GM21390 (cell line): ENCODE results near the gene LRRC8D.

Source experiments
- ATAC-seq: cut with Tn5 transposase; IDR thresholded peaks from one replicate; pipeline ENCODE4 v1.9.1; 2021; ENCODE audit not compliant: unreplicated experiment

Gene LRRC8D

DNA sequence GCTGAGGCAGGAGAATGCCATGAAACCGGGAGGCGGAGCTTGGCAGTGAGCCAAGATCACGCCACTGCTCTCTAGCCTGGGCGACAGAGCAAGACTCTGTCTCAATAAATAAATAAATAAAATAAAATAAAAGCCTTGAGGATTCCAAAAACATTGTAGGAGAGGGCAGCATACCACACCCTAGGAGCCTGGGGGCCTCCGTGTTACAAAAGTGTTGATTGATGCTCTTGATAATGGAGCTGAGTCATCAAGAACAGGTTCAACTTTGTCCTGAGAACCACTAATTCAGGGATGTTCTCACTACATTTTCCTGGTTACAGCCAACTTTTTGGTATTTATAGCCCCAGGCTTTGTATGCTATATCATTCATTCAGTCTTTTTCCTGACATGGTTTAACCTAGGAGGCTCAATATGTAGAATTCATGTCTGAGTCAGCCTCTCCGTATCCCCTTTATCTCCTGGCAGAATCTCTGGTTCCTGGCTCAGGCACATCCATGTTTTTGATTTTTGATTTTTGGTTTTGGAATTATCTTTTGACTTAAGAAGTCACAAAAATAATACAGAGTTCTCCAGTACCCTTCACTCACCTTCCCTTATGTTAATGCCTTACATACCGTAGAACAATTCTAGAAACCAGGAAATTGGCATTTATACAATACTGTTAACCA lies 69.4 kb downstream of the LRRC8D start:
- ATAC-seq, result no peak

- no peak for ATAC-seq
Observed at GRCh38 chr1:89892816-89893215, 72.0 kb downstream of the LRRC8D start.

GRCh38 chr1:89894210-89895201 lies 73.7 kb downstream of the LRRC8D start:
- ATAC-seq, result no peak

DNA sequence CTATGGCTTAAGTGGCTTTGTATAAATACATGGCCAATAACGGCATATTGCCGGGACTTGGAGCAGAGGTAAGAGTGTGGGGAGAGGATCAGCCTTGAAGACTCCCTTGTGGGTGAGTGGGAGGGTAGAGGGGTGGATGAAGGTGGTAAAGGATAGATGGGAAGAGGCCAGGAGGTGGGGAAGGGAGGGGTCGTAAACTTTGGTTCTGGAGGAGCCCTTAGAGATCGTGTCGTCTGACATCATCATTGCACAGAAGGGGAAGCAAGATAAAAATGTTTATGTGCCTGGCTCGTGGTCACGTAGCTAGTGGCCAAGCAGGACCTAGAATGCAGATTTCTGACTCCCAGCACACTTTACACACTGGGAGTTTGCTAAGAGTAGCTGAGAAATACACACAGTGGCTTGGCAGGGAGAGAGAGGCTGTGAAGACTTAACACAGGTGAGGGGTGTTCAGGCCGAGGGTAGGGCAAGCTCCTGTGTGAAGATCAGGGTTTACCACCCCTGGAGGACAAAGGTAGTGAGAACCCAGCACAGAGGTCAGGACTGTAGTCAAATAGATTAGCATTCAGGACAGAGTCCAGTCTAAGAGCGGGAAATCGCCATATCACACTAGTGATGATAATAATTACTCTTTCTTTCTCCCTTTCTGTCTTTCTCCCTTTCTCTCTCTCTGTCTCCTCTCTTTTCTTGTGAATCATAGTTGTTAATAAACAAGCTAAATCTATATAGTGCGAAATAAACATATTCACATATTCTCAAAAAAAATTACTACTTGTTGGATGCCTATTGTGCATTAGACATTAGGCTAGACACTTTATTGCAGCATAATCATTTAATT lies 75.5 kb downstream of the LRRC8D start:
- ATAC-seq, result no peak

DNA sequence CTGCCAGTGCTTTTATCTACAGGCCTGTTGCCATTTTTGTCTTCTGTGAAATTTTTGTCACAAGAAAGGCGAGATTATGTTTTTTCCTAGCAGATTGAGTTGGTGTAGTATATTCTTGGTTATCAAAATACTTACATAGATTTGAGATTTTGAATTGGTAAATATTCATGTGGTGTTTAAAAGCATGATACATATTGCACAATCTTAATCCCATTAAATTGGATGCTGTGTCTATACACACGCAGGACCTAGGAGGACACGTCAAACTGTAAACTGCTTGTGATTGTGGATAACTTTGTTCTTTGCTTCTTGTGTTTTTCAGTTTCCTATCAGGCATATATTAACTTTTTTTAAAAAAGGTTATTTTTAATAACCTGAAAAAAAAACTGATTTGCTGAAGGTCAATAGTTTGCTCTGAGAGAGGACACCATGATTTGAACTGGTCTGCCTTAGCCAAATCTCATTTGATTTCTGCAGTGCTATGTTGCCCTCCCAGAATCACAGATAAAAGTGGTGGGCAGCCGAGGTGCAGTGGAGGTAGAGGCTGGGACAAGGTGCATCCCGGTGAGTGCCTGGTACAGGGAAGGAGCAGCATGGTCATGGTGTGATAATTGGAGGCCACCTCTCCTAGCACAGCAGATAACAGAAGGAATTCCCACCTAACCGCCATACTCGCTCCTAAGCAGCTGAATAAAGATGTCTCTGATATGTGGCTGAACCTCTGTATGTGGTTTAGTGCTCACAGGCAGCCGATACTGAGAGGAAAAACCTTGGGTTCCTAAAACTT lies 76.7 kb downstream of the LRRC8D start:
- no peak for ATAC-seq

GRCh38 chr1:89898150-89898549 lies 77.3 kb downstream of the LRRC8D start:
- no peak for ATAC-seq

- no peak for ATAC-seq
Observed at GRCh38 chr1:89898695-89899470, 78.1 kb downstream of the LRRC8D start.

DNA sequence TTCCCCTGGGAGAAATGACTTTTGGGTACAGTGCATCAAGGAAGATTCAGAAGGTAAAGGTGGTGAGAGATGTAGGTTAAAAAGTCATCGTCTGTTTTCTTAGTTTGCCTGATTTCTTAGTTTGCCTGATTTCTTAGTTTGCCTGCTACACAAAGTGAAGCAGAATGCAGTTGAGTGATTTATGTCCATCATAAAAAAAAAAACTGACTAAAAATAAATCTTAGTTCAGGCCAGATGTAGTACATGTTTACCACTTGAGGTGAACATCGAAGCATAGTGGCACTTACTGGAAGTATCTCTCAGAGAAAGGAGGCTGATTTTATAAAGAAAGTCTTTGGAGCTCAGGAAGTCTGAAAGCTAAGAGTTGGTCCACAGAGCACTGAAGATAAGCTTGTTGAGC lies 79.5 kb downstream of the LRRC8D start:
- no peak for ATAC-seq

- ATAC-seq, result no peak
Observed at GRCh38 chr1:89900791-89901708, 80.2 kb downstream of the LRRC8D start.

DNA sequence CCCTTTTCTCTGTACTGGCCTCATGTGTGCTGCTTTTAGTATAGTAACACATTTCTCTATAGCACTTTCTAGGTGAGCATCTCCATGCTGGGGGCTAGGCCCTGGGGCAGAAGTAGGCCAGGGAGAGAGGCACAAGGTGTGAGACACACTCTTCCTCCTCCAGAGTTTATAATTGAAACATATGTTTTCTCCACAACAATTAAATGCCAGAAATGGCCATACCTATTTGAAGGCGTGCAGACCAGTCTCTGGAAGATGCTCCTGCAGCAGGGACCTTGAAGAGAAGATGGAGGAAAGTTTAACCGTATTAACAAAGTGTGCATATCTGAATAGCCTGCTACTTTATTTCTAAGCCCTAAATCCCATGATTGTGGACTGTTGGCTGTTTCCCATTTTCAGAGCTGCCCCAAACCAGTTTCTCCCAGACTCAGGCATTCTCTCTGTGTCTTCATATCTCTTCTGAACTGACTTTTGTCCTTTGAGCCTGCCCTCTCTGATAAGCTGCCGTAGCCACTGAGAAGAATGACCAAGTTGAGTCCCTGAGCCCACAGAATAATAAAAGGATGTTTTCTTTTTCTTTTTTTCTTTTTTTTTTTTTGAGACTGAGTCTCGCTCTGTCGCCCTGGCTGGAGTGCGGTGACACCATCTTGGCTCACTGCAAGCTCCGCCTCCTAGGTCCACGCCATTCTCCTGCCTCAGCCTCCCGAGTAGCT lies 81.3 kb downstream of the LRRC8D start:
- no peak for ATAC-seq

GRCh38 chr1:89903550-89903949 lies 82.7 kb downstream of the LRRC8D start:
- ATAC-seq, result no peak

GRCh38 chr1:89904219-89904980 lies 83.6 kb downstream of the LRRC8D start:
- ATAC-seq, result no peak

- no peak for ATAC-seq
Observed at GRCh38 chr1:89905395-89906058, 84.7 kb downstream of the LRRC8D start.

DNA sequence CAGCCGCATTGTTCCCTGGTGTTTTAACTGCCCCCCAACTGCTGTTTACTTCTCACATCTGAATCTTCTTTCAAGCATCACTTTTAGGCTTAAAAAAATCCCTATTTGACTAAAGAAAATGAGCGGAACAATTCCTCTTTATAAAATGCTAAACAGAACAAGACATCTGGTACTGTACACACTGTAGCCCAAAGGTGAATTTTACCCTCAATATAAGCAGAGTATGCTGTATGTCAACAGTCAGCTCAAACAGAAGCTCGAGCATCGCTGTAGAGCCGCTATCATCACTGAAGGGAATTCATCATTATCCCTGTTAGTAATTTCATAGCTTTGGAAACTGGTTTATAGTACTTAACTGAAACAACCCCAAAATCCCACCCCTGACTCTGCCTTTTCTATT lies 85.3 kb downstream of the LRRC8D start:
- no peak for ATAC-seq

- ATAC-seq, result no peak
Observed at GRCh38 chr1:89907727-89908212, 86.9 kb downstream of the LRRC8D start.

GRCh38 chr1:89908273-89908671 lies 87.4 kb downstream of the LRRC8D start:
- no peak for ATAC-seq
